H9 (cell line): Measurements from ENCODE around the gene IGF2R. TPM values are rescaled to one million over a fixed set of nuclear protein-coding genes. Genes with fewer than 3 reads are reported as not detected.

Experiments used
- DNase-seq: peaks from one replicate; pipeline ENCODE4 v3.0.0-alpha.2; 2017
- H2AFZ ChIP-seq: one replicate; pipeline ENCODE4 v1.6.1; 2013; ENCODE audit warnings: mild to moderate bottlenecking, low read length, control low read depth, moderate library complexity
- H2AK5ac ChIP-seq: 2 replicates; pipeline ENCODE4 v1.6.1; 2013; ENCODE audit warnings: low read length, control low read depth, mixed read lengths; ENCODE audit not compliant: insufficient read length
- H2BK120ac ChIP-seq: one replicate; pipeline ENCODE4 v1.6.1; 2013; ENCODE audit warnings: low read depth, mild to moderate bottlenecking, low read length, control low read depth, inconsistent platforms; ENCODE audit not compliant: poor library complexity, severe bottlenecking
- H2BK12ac ChIP-seq: 2 replicates; pipeline ENCODE4 v1.6.1; 2013; ENCODE audit warnings: low read length, control low read depth, mixed read lengths, low read depth; ENCODE audit not compliant: insufficient read length
- H2BK15ac ChIP-seq: 2 replicates; pipeline ENCODE4 v1.6.1; 2013; ENCODE audit warnings: low read depth, low read length, control low read depth
- H2BK20ac ChIP-seq: one replicate; pipeline ENCODE4 v1.6.1; 2013; ENCODE audit warnings: low read depth, mild to moderate bottlenecking, low read length, control low read depth, inconsistent platforms; ENCODE audit not compliant: poor library complexity, severe bottlenecking
- H2BK5ac ChIP-seq: 2 replicates; pipeline ENCODE4 v1.6.1; 2013; ENCODE audit warnings: low read length, control low read depth, mixed read lengths; ENCODE audit not compliant: insufficient read length
- H3K14ac ChIP-seq: 2 replicates; pipeline ENCODE4 v1.6.1; 2013; ENCODE audit warnings: low read length, control low read depth; ENCODE audit not compliant: insufficient read depth
- H3K18ac ChIP-seq: 2 replicates; pipeline ENCODE4 v1.6.1; 2013; ENCODE audit warnings: low read depth, mild to moderate bottlenecking, mixed read lengths, low read length, control low read depth; ENCODE audit not compliant: insufficient read length
- H3K23ac ChIP-seq: 2 replicates; pipeline ENCODE4 v1.6.1; 2013; ENCODE audit warnings: low read length, control low read depth, mixed read lengths, low read depth; ENCODE audit not compliant: insufficient read length
- H3K23me2 ChIP-seq: 2 replicates; pipeline ENCODE4 v1.6.1; 2013; ENCODE audit warnings: low read depth, mild to moderate bottlenecking, mixed read lengths, low read length, control low read depth; ENCODE audit not compliant: insufficient read length, poor library complexity, severe bottlenecking
- H3K27ac ChIP-seq: 2 replicates; pipeline ENCODE4 v1.5.1; 2013; ENCODE audit warnings: low read length, control low read depth, mixed read lengths, low read depth; ENCODE audit not compliant: insufficient read length
- H3K27me3 ChIP-seq: 2 replicates; pipeline ENCODE4 v1.6.1; 2013; ENCODE audit warnings: low read length, control low read depth, inconsistent platforms; ENCODE audit not compliant: insufficient read depth
- H3K4ac ChIP-seq: 2 replicates; pipeline ENCODE4 v1.6.1; 2013; ENCODE audit warnings: low read depth, mild to moderate bottlenecking, control low read depth, inconsistent platforms, low read length, moderate library complexity
- H3K4me1 ChIP-seq: 2 replicates; pipeline ENCODE4 v1.6.1; 2013; ENCODE audit warnings: low read length, control low read depth, inconsistent platforms; ENCODE audit not compliant: insufficient read depth
- H3K4me2 ChIP-seq: 2 replicates; pipeline ENCODE4 v1.6.1; 2013; ENCODE audit warnings: low read length, control low read depth, mixed read lengths; ENCODE audit not compliant: insufficient read length, insufficient read depth
- H3K56ac ChIP-seq: 2 replicates; pipeline ENCODE4 v1.6.1; 2013; ENCODE audit warnings: low read depth, mild to moderate bottlenecking, mixed read lengths, low read length, control low read depth; ENCODE audit not compliant: insufficient read length
- H3K79me1 ChIP-seq: 2 replicates; pipeline ENCODE4 v1.6.1; 2013; ENCODE audit warnings: low read depth, mild to moderate bottlenecking, moderate library complexity, low read length, control low read depth, inconsistent platforms; ENCODE audit not compliant: insufficient read depth, poor library complexity, severe bottlenecking
- H3K79me2 ChIP-seq: 2 replicates; pipeline ENCODE4 v1.6.1; 2013; ENCODE audit warnings: low read length, control low read depth, inconsistent platforms; ENCODE audit not compliant: insufficient read depth
- H3K9ac ChIP-seq: 2 replicates; pipeline ENCODE4 v1.6.1; 2013; ENCODE audit warnings: low read length, control low read depth, mixed read lengths; ENCODE audit not compliant: insufficient read length; ENCODE audit errors: extremely low read depth
- H3K9me3 ChIP-seq: one replicate; pipeline ENCODE4 v1.6.1; 2013; ENCODE audit warnings: low read depth, low read length, inconsistent platforms; ENCODE audit not compliant: control insufficient read depth
- H3T11ph ChIP-seq: one replicate; pipeline ENCODE4 v1.6.1; 2013; ENCODE audit warnings: mild to moderate bottlenecking, low read length, control low read depth, inconsistent platforms
- H4K20me1 ChIP-seq: one replicate; pipeline ENCODE4 v1.6.1; 2013; ENCODE audit not compliant: control insufficient read depth, insufficient read length, insufficient read depth
- H4K5ac ChIP-seq: 2 replicates; pipeline ENCODE4 v1.6.1; 2013; ENCODE audit warnings: low read depth, mild to moderate bottlenecking, mixed read lengths, low read length, control low read depth; ENCODE audit not compliant: insufficient read length
- H4K8ac ChIP-seq: replicated peaks from 2 replicates; pipeline ENCODE4 v1.6.1; 2013; ENCODE audit warnings: low read length, control low read depth, mixed read lengths, low read depth; ENCODE audit not compliant: insufficient read length
- H4K91ac ChIP-seq: 2 replicates; pipeline ENCODE4 v1.6.1; 2013; ENCODE audit warnings: low read depth, mild to moderate bottlenecking, moderate library complexity, mixed read lengths, low read length, control low read depth; ENCODE audit not compliant: insufficient read length
- H3K27ac Mint-ChIP-seq, 3 experiments: 2 replicates in 2 of 3; 3 replicates in 1 of 3; pipeline ENCODE4 v1.8.0; 2020 to 2021; ENCODE audit warnings: mixed read lengths in 3 of 3, mild to moderate bottlenecking in 1 of 3, moderate library complexity in 1 of 3
- H3K27me3 Mint-ChIP-seq: 2 replicates; pipeline ENCODE4 v1.8.0; 2021; ENCODE audit warnings: low read depth, mild to moderate bottlenecking, moderate library complexity, mixed read lengths
- H3K36me3 Mint-ChIP-seq, 3 experiments: 2 replicates in 2 of 3; 3 replicates in 1 of 3; pipeline ENCODE4 v1.8.0; 2020 to 2021; ENCODE audit warnings: low read depth in 3 of 3, mixed read lengths in 3 of 3; ENCODE audit not compliant: insufficient read depth in 1 of 3
- H3K4me1 Mint-ChIP-seq, 2 experiments: 2 replicates each; pipeline ENCODE4 v1.8.0; 2020; ENCODE audit warnings: mixed read lengths in 2 of 2
- H3K4me3 Mint-ChIP-seq, 2 experiments: 2 replicates in 1 of 2; 3 replicates in 1 of 2; pipeline ENCODE4 v1.8.0; 2020 to 2021; ENCODE audit warnings: mild to moderate bottlenecking in 2 of 2, mixed read lengths in 2 of 2, moderate library complexity in 1 of 2
- H3K9me3 Mint-ChIP-seq, 2 experiments: 2 replicates in 1 of 2; 3 replicates in 1 of 2; pipeline ENCODE4 v1.8.0; 2020; ENCODE audit warnings: mild to moderate bottlenecking in 2 of 2, mixed read lengths in 2 of 2, moderate library complexity in 1 of 2
- WGBS: extraction: QIAGEN DNeasy Blood & Tissue Kit; methylation state at CpG from one replicate; pipeline ENCODE4 v1.1.7; 2013; ENCODE audit warnings: missing lambda C conversion rate, low lambda C conversion rate, mixed read lengths; ENCODE audit not compliant: insufficient read length; ENCODE audit errors: extremely low coverage; 5-methylcytosine and 5-hydroxymethylcytosine counted together
- total RNA-seq: library from RNA; stranded (reverse); gene quantifications from 2 replicates; pipeline ENCODE4 v1.2.1, GENCODE V29; 2021
- TF ChIP-seq, protein P1 (sequence below): fragments of 200-600 bp; sonication (generic); conservative IDR thresholded peaks from 3 replicates; pipeline ENCODE4 v1.8.0; 2021; ENCODE audit warnings: antibody characterized with exemption, mild to moderate bottlenecking

IGF2R gene
- total RNA-seq, 1 experiment from 2014 or later = 66.7 TPM

GRCh38 chr6:159995405-159995804 is 26.5 kb downstream of the IGF2R start:
- Histone ChIP-seq H3K56ac (no peak overlapping the region), H3K23ac (no peak overlapping the region), H2BK15ac (no peak overlapping the region), H3T11ph (no peak overlapping the region), H3K23me2 (no peaks in the 10 kb centered on the region), H3K9ac (no peak overlapping the region), H2BK12ac (no peak overlapping the region), H3K4me1 (peaks cover 2% of the 10 kb centered on the region; the same call in 1 of the 2 replicates), H2BK120ac (no peak overlapping the region), H4K91ac (no peak overlapping the region), H4K5ac (no peak overlapping the region), H3K14ac (no peak overlapping the region), H2BK20ac (no peak overlapping the region), H3K27me3 (no peaks in the 10 kb centered on the region), H3K79me1 (peaks cover 12% of the 10 kb centered on the region), H3K27ac (no peak overlapping the region), H4K8ac (no peak overlapping the region), H3K9me3 (no peaks in the 10 kb centered on the region), H3K4me2 (no peak overlapping the region), H3K18ac (no peak overlapping the region), H3K79me2 (peaks cover 10% of the 10 kb centered on the region; the same call in 1 of the 2 replicates), H2BK5ac (no peak overlapping the region), H2AFZ (no peak overlapping the region), H2AK5ac (no peak overlapping the region), H4K20me1 (no peaks in the 10 kb centered on the region), H3K4ac (no peak overlapping the region)
- Mint-ChIP-seq H3K36me3 (peaks cover 29 to 38% (median 34%) of the 10 kb centered on the region in 3 experiments), H3K27me3 (no peaks in the 10 kb centered on the region), H3K4me3 (no peak overlapping the region), H3K4me1 (peaks cover 35 to 46% of the 10 kb centered on the region in 2 experiments), H3K9me3 (no peaks in the 10 kb centered on the region), H3K27ac (no peak overlapping the region)
- TF ChIP-seq, protein P1, sequence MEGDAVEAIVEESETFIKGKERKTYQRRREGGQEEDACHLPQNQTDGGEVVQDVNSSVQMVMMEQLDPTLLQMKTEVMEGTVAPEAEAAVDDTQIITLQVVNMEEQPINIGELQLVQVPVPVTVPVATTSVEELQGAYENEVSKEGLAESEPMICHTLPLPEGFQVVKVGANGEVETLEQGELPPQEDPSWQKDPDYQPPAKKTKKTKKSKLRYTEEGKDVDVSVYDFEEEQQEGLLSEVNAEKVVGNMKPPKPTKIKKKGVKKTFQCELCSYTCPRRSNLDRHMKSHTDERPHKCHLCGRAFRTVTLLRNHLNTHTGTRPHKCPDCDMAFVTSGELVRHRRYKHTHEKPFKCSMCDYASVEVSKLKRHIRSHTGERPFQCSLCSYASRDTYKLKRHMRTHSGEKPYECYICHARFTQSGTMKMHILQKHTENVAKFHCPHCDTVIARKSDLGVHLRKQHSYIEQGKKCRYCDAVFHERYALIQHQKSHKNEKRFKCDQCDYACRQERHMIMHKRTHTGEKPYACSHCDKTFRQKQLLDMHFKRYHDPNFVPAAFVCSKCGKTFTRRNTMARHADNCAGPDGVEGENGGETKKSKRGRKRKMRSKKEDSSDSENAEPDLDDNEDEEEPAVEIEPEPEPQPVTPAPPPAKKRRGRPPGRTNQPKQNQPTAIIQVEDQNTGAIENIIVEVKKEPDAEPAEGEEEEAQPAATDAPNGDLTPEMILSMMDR = no peak
- no CpG with 5 or more reads among the region's 2 CpGs for WGBS
- DNase-seq = no peak
